Stimulated activated naive CD8-positive, alpha-beta T cell treated with anti-CD3 and anti-CD28 coated beads, Interleukin-15, amount 100 ng/mL, for 72 hours (primary cell): ENCODE data around the gene ACIN1.

Experiments used
- ATAC-seq: fragments of 150-1000 bp; cut with Tn5 transposase; 2 replicates; pipeline ENCODE4 v1.10.0; 2021; ENCODE audit warnings: mild to moderate bottlenecking, moderate library complexity
- DNase-seq, 2 donors: peaks; one replicate each; pipeline ENCODE4 v3.0.0; 2021 to 2022
- H3K27ac Mint-ChIP-seq, 2 donors: one replicate each; pipeline ENCODE4 v1.8.0; 2022; ENCODE audit warnings: mild to moderate bottlenecking in 2 of 2, mixed read lengths in 2 of 2, moderate library complexity in 2 of 2
- H3K27me3 Mint-ChIP-seq: one replicate; pipeline ENCODE4 v1.8.0; 2022; ENCODE audit warnings: mixed read lengths
- H3K4me1 Mint-ChIP-seq: one replicate; pipeline ENCODE4 v1.8.0; 2022; ENCODE audit warnings: mild to moderate bottlenecking, mixed read lengths
- H3K4me3 Mint-ChIP-seq, 2 donors: one replicate each; pipeline ENCODE4 v1.8.0; 2022; ENCODE audit warnings: mild to moderate bottlenecking in 2 of 2, mixed read lengths in 2 of 2, moderate library complexity in 1 of 2
- H3K9me3 Mint-ChIP-seq, 2 donors: one replicate each; pipeline ENCODE4 v1.8.0; 2022; ENCODE audit warnings: mixed read lengths in 2 of 2

The ACIN1 gene

GRCh38 chr14:23085458-23085857, 9.5 kb downstream of the ACIN1 start:
- no peak for DNase-seq
- H3K4me3 Mint-ChIP-seq: no peak overlapping the region
- ATAC-seq: no peak
- H3K4me1 Mint-ChIP-seq: peaks cover 23% of the 10 kb centered on the region
- H3K27ac Mint-ChIP-seq: peak overlapping the region in 1 of 2 donors; percentile 89
- H3K9me3 Mint-ChIP-seq: no peaks in the 10 kb centered on the region
- H3K27me3 Mint-ChIP-seq: no peaks in the 10 kb centered on the region

GRCh38 chr14:23080474-23080873, 14.5 kb downstream of the ACIN1 start:
- Mint-ChIP-seq H3K27ac (peak overlapping the region in 1 of 2 donors; percentile 22), H3K9me3 (no peaks in the 10 kb centered on the region), H3K4me3 (no peak overlapping the region), H3K27me3 (no peaks in the 10 kb centered on the region), H3K4me1 (peaks cover 2% of the 10 kb centered on the region)
- ATAC-seq: no peak
- DNase-seq: no peak

- H3K4me1 Mint-ChIP-seq: no peaks in the 10 kb centered on the region
- no peaks in the 10 kb centered on the region for H3K27me3 Mint-ChIP-seq
- no peak overlapping the region for H3K4me3 Mint-ChIP-seq
- H3K27ac Mint-ChIP-seq: no peak overlapping the region
- DNase-seq (no peak), ATAC-seq (no peak)
- no peaks in the 10 kb centered on the region for H3K9me3 Mint-ChIP-seq
Observed at GRCh38 chr14:23079716-23080115, 15.2 kb downstream of the ACIN1 start.

GRCh38 chr14:23078692-23079116, 16.2 kb downstream of the ACIN1 start:
- no peak for ATAC-seq
- H3K4me1 Mint-ChIP-seq: no peaks in the 10 kb centered on the region
- H3K4me3 Mint-ChIP-seq: no peak overlapping the region

DNA sequence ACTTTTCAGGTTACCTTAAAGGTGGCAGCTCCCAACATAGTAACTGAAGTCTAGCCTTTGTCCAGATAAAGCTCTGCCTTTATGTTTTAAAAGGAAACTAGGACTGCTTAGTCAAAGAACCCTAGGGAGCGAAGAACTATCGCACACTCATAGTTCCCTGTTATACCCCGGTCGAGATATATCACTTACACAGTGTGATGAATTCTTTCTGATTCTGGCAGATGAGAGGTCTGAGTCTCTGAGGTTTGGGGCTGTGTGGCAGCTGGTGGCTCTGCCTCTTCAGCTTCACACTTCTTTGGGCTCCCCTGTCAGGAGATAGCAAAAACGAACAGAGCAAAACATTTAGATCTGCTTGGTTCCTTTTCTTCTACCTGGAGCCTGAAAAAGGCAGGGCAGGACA, 17.0 kb downstream of the ACIN1 start:
- Mint-ChIP-seq H3K27ac (peak overlapping the region in 1 of 2 donors; percentile 3), H3K4me1 (no peaks in the 10 kb centered on the region), H3K4me3 (no peak overlapping the region), H3K27me3 (no peaks in the 10 kb centered on the region), H3K9me3 (no peaks in the 10 kb centered on the region)
- ATAC-seq (no peak), DNase-seq (no peak)

More at GRCh38 chr14:23078692-23079116, 16.2 kb downstream of the ACIN1 start:
- Mint-ChIP-seq H3K27ac (no peak overlapping the region), H3K9me3 (no peaks in the 10 kb centered on the region), H3K27me3 (no peaks in the 10 kb centered on the region)
- no peak for DNase-seq

DNA sequence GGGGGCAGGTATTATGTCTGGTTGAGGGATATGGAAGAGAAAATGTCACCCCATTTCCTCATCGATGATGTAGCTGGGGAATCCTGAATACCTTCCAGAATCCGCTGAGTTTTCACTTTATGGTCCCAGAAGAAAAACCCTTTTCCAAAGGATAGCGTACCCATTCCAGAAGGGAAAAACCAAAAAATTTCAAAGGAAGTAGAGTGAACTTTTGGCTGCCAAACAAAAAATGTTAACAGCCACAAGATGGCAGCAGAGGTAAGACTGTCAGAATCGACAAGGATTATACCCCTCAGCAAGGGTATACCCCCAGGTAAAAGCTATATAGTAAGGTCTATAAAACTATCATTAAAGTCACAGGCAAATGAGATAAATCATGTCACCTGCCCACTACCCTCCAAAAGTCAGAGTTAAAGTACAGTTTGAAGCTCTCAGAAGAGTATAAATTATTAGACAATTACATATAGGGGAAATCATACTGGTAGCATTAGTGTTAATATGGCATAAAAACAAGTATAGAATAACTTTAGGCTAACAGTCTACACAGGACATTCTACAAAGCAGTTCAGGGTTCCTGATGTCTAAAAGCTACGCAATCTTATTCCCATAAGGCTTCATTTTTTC, 18.0 kb downstream of the ACIN1 start:
- ATAC-seq: no peak
- H3K9me3 Mint-ChIP-seq: no peaks in the 10 kb centered on the region
- no peak for DNase-seq
- H3K4me1 Mint-ChIP-seq: peaks cover 6% of the 10 kb centered on the region
- H3K27me3 Mint-ChIP-seq: no peaks in the 10 kb centered on the region
- no peak overlapping the region for H3K27ac Mint-ChIP-seq
- no peak overlapping the region for H3K4me3 Mint-ChIP-seq

GRCh38 chr14:23074906-23075305, 20.0 kb downstream of the ACIN1 start:
- Mint-ChIP-seq H3K27ac (no peak overlapping the region), H3K9me3 (no peaks in the 10 kb centered on the region), H3K4me1 (peaks cover 22% of the 10 kb centered on the region), H3K27me3 (no peaks in the 10 kb centered on the region), H3K4me3 (no peak overlapping the region)
- no peak for DNase-seq
- no peak for ATAC-seq

- ATAC-seq: no peak
- Mint-ChIP-seq H3K27ac (peak overlapping the region in 1 of 2 donors; percentile 92), H3K4me1 (peaks cover 41% of the 10 kb centered on the region), H3K4me3 (peak overlapping the region; percentile 80 to 87), H3K9me3 (no peaks in the 10 kb centered on the region), H3K27me3 (no peaks in the 10 kb centered on the region)
- no peak for DNase-seq
Observed at GRCh38 chr14:23071921-23072539, 22.9 kb downstream of the ACIN1 start.

DNA sequence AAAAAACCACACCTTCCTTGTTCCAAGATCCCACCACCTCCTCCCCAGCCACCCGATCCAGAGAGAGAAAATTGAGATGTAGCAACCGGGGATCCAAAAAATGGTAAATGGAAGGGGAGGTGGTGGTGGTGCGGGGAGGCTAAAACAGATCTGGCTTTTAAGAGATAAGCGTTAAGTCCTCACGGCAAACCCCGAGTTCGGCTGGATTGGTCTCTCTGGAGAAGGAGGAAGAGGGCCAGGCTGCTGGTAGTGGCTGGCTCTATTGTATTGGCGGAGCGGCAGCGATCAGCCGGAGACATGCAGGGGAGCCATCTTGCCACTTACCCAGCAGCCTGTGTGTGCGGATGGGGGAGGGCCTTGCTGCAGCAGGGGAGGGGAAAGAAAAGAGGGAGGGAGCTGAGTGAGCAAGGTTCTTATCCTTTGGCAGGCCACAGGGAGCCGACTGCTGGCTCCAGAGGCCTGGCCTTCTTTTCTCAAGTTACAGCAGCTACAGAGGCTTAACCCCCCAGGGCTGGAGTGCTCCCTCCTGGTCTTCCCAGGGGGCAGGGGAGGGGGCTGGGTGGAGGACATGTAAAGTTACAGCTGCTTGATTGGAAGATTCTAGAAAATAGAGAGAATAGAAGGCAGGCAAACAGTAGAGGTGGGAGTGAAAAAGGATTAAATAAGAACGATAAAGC, 23.6 kb downstream of the ACIN1 start:
- ATAC-seq (peak; percentile 96), DNase-seq (peak; percentile 68 to 75)
- H3K4me1 Mint-ChIP-seq: peaks cover 45% of the 10 kb centered on the region
- H3K4me3 Mint-ChIP-seq: peak overlapping the region; percentile 80 to 87
- peak overlapping the region; percentile 78 to 92 for H3K27ac Mint-ChIP-seq
- H3K27me3 Mint-ChIP-seq: no peaks in the 10 kb centered on the region
- H3K9me3 Mint-ChIP-seq: no peaks in the 10 kb centered on the region

DNA sequence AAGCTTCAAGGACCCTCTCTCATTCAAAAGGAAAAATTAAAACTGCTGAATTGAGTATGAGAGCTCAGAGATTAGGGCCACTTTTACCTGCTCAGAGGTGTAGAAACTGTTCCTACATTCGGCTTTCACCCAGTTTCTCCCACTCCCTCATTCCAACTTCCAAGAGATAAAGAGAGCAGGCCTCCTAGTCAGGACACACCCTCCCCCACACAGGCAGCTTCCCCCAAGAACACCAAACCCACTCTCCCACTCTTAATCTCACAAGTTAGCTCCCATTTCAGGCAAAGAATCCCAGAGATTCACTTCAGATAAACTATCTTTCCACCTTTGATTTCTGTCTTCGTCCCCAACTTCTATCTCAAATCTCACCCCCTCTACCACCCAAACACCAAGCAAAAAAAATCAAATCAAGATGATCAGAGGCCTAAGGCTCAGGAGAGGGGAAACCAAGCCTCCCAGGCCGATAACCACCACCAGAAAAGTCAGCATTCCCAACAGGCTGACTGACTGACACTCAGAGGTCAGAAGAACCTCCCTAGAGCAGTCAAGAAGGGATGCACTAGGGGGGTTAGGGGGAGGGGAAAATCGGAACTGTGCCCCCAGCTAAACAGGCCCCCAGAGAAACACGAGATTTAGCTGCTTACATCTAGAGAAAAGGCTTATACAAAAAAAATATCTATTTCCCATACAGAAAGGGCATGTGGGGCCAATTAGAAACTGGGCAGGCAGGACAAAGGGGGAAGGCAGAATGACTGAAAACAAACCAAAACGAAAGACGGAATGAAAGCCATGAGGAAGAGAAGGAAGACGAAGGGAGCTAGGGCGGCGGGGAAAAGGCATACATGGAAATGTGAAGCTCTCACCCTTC, 24.4 kb downstream of the ACIN1 start:
- Mint-ChIP-seq H3K4me3 (peak overlapping the region; percentile 80 to 87), H3K27ac (peak overlapping the region; percentile 43 to 78), H3K9me3 (no peaks in the 10 kb centered on the region), H3K27me3 (no peaks in the 10 kb centered on the region), H3K4me1 (peaks cover 53% of the 10 kb centered on the region)
- ATAC-seq (no peak), DNase-seq (no peak)

DNA sequence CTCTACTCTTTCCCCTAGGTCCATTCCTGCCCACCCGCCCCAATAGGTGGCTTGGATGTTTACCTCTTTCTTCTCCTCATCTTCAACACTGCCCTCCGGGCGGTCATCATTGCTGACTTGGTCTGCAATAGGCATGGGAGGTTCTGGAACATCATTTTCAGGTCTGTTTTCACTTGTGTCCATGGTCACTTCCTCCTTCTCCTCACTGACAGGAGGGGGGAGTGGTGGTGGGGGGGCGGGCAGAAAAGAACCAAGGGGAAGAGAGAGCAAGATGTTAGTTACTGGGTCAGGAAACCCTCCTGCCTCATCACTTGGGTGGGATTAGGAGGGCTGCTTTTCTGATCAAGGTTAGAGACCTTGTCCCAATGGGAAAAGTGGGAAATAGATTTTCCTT, 25.5 kb downstream of the ACIN1 start:
- no peaks in the 10 kb centered on the region for H3K27me3 Mint-ChIP-seq
- H3K27ac Mint-ChIP-seq: peak overlapping the region in 1 of 2 donors; percentile 59
- ATAC-seq (no peak), DNase-seq (no peak)
- no peaks in the 10 kb centered on the region for H3K9me3 Mint-ChIP-seq
- H3K4me1 Mint-ChIP-seq: peaks cover 54% of the 10 kb centered on the region
- no peak overlapping the region for H3K4me3 Mint-ChIP-seq

GRCh38 chr14:23068789-23069412, 26.0 kb downstream of the ACIN1 start:
- H3K9me3 Mint-ChIP-seq: no peaks in the 10 kb centered on the region
- ATAC-seq (peak; percentile 83), DNase-seq (peak; percentile 67 to 77)
- H3K4me3 Mint-ChIP-seq: peak overlapping the region; percentile 35 to 50
- H3K27ac Mint-ChIP-seq: peak overlapping the region; percentile 66 to 92
- peaks cover 54% of the 10 kb centered on the region for H3K4me1 Mint-ChIP-seq
- H3K27me3 Mint-ChIP-seq: no peaks in the 10 kb centered on the region

- DNase-seq (peak in 1 of 2 donors; percentile 4), ATAC-seq (no peak)
- H3K9me3 Mint-ChIP-seq: no peaks in the 10 kb centered on the region
- peaks cover 54% of the 10 kb centered on the region for H3K4me1 Mint-ChIP-seq
- peak overlapping the region; percentile 66 to 92 for H3K27ac Mint-ChIP-seq
- H3K27me3 Mint-ChIP-seq: no peaks in the 10 kb centered on the region
- H3K4me3 Mint-ChIP-seq: peak overlapping the region; percentile 35 to 50
Observed at GRCh38 chr14:23067847-23068788, 26.8 kb downstream of the ACIN1 start.
